PC-9 (cell line): Measurements from ENCODE around the gene SYNJ2. TPM values are rescaled to one million over a fixed set of nuclear protein-coding genes. Genes with fewer than 3 reads are reported as not detected.

Source experiments
- BruUV-seq: library from RNA; stranded (reverse); fragments of 400-500 nt; replicated peaks from 2 replicates; lab custom pipeline; 2021; lab: Mats Ljungman, UMichigan
- CTCF ChIA-PET: fragments of 300-600 bp; sonication (Branson Sonifier 250); formaldehyde crosslinking; loops from one replicate; lab custom pipeline; 2022; ENCODE audit warnings: antibody characterized with exemption; lab: Charles Lee
- POLR2A ChIA-PET: fragments of 300-600 bp; sonication (Branson Sonifier 250); formaldehyde crosslinking; loops from one replicate; lab custom pipeline; 2022; ENCODE audit warnings: antibody characterized with exemption; ENCODE audit not compliant: unreplicated experiment; lab: Charles Lee
- DNase-seq, 2 experiments: peaks; one replicate each; pipeline versions ENCODE4 v3.0.0 to v3.0.0-alpha.2; 2015 to 2022; ENCODE audit warnings: mixed read lengths in 1 of 2
- H2AFZ ChIP-seq: fragments of 200-600 bp; sonication (generic); 2 replicates; pipeline ENCODE4 v1.8.1; 2017; ENCODE audit warnings: antibody characterized with exemption
- H3F3A ChIP-seq: fragments of 200-600 bp; sonication (generic); 2 replicates; pipeline ENCODE4 v1.8.1; 2017; ENCODE audit warnings: antibody characterized with exemption, mild to moderate bottlenecking, low read depth; ENCODE audit not compliant: insufficient read depth
- H3K27ac ChIP-seq: fragments of 200-600 bp; sonication (generic); 2 replicates; pipeline ENCODE4 v1.6.1; 2016; ENCODE audit warnings: mixed run types
- H3K27me3 ChIP-seq: fragments of 200-600 bp; sonication (generic); 2 replicates; pipeline ENCODE4 v1.6.1; 2016; ENCODE audit warnings: low read depth, mixed run types; ENCODE audit not compliant: insufficient read depth
- H3K36me3 ChIP-seq: fragments of 200-600 bp; sonication (generic); 2 replicates; pipeline ENCODE4 v1.6.1; 2016; ENCODE audit warnings: low read depth, mixed run types
- H3K4me1 ChIP-seq: fragments of 200-600 bp; sonication (generic); replicated peaks from 2 replicates; pipeline ENCODE4 v1.6.1; 2016; ENCODE audit warnings: mixed run types; ENCODE audit not compliant: insufficient read depth
- H3K4me2 ChIP-seq: fragments of 200-600 bp; sonication (generic); 2 replicates; pipeline ENCODE4 v1.6.1; 2017; ENCODE audit warnings: mixed run types
- H3K4me3 ChIP-seq: fragments of 200-600 bp; sonication (generic); 2 replicates; pipeline ENCODE4 v1.6.1; 2016; ENCODE audit warnings: mixed run types
- H3K79me2 ChIP-seq: fragments of 200-600 bp; sonication (generic); 2 replicates; pipeline ENCODE4 v1.6.1; 2017; ENCODE audit warnings: low read depth, mixed run types
- H3K9me2 ChIP-seq: fragments of 200-600 bp; sonication (generic); 2 replicates; pipeline ENCODE4 v1.8.1; 2017; ENCODE audit warnings: mild to moderate bottlenecking; ENCODE audit not compliant: insufficient read depth
- H3K9me3 ChIP-seq: fragments of 200-600 bp; sonication (generic); 2 replicates; pipeline ENCODE4 v1.8.1; 2016; ENCODE audit warnings: low read depth; ENCODE audit not compliant: insufficient read depth
- H4K20me1 ChIP-seq: fragments of 200-600 bp; sonication (generic); 2 replicates; pipeline ENCODE4 v1.8.1; 2017; ENCODE audit not compliant: insufficient read depth
- CTCF ChIP-seq: fragments of 200-600 bp; sonication (generic); conservative IDR thresholded peaks from 2 replicates; pipeline ENCODE4 v1.6.1; 2017; ENCODE audit warnings: mixed run types, antibody characterized with exemption, mild to moderate bottlenecking, moderate library complexity
- EZH2 ChIP-seq: fragments of 200-600 bp; sonication (generic); IDR thresholded peaks from 2 replicates; pipeline ENCODE4 v1.8.0; 2017; ENCODE audit warnings: antibody characterized with exemption, low read depth
- intact Hi-C: fragments of 100-400 bp; cut with micrococcal nuclease; formaldehyde crosslinking; loops from one replicate; pipeline ENCODE4 v1.10.0; 2022; ENCODE audit not compliant: unreplicated experiment
- total RNA-seq: library from RNA; stranded (reverse); gene quantifications from 2 replicates; pipeline ENCODE4 v1.2.3, GENCODE V29; 2021

SYNJ2 gene
- total RNA-seq, 1 experiment from 2014 or later: 30.3 TPM

GRCh38 chr6:157959451-157960227, 22.0 kb upstream of the SYNJ2 start:
- H3K9me2 ChIP-seq: no peaks in the 10 kb centered on the region
- H3K4me2 ChIP-seq: no peak overlapping the region
- H3K36me3 ChIP-seq: no peaks in the 10 kb centered on the region
- CTCF ChIA-PET: no interaction called here
- BruUV-seq: no TSS peak
- no peak for DNase-seq
- no peak for TF ChIP-seq EZH2
- TF ChIP-seq CTCF: no peak
- POLR2A ChIA-PET: interaction anchor here (0.6 kb wide), 1 partner anchor 362 kb away, joined by 3 read pairs; no protein-coding TSS in a partner anchor
- no peaks in the 10 kb centered on the region for H3K79me2 ChIP-seq
- no peak overlapping the region for H3K27ac ChIP-seq
- no peaks in the 10 kb centered on the region for H3F3A ChIP-seq
- H3K4me1 ChIP-seq: no peaks in the 10 kb centered on the region
- H2AFZ ChIP-seq: no peak overlapping the region
- H3K4me3 ChIP-seq: no peak overlapping the region
- H3K9me3 ChIP-seq: peaks cover 17% of the 10 kb centered on the region; the same call in 1 of the 2 replicates
- intact Hi-C loops: no loop called here
- H4K20me1 ChIP-seq: no peaks in the 10 kb centered on the region
- H3K27me3 ChIP-seq: no peaks in the 10 kb centered on the region

- ChIA-PET POLR2A (no interaction called here), CTCF (no interaction called here)
- no peaks in the 10 kb centered on the region for H3K9me2 ChIP-seq
- TF ChIP-seq EZH2 (no peak), CTCF (no peak)
- no peaks in the 10 kb centered on the region for H3K36me3 ChIP-seq
- H3K9me3 ChIP-seq: peaks cover 17% of the 10 kb centered on the region; the same call in 1 of the 2 replicates
- no peaks in the 10 kb centered on the region for H3F3A ChIP-seq
- no peak for DNase-seq
- no peak overlapping the region for H3K4me2 ChIP-seq
- no TSS peak for BruUV-seq
- no peaks in the 10 kb centered on the region for H4K20me1 ChIP-seq
- intact Hi-C loops: no loop called here
- no peaks in the 10 kb centered on the region for H3K79me2 ChIP-seq
- no peak overlapping the region for H3K4me3 ChIP-seq
- H2AFZ ChIP-seq: no peak overlapping the region
- no peaks in the 10 kb centered on the region for H3K4me1 ChIP-seq
- no peak overlapping the region for H3K27ac ChIP-seq
- H3K27me3 ChIP-seq: no peaks in the 10 kb centered on the region
Observed at GRCh38 chr6:157961153-157961831, 20.4 kb upstream of the SYNJ2 start.

- Histone ChIP-seq H3K27ac (no peak overlapping the region), H2AFZ (no peak overlapping the region), H3K4me2 (no peak overlapping the region), H3K9me2 (no peaks in the 10 kb centered on the region), H4K20me1 (no peaks in the 10 kb centered on the region), H3F3A (no peaks in the 10 kb centered on the region), H3K27me3 (no peaks in the 10 kb centered on the region), H3K79me2 (no peaks in the 10 kb centered on the region), H3K4me1 (no peaks in the 10 kb centered on the region), H3K9me3 (peaks cover 17% of the 10 kb centered on the region; the same call in 1 of the 2 replicates), H3K36me3 (no peaks in the 10 kb centered on the region), H3K4me3 (no peak overlapping the region)
- CTCF ChIA-PET: no interaction called here
- TF ChIP-seq EZH2 (no peak), CTCF (no peak)
- no TSS peak for BruUV-seq
- POLR2A ChIA-PET: no interaction called here
- intact Hi-C loops: no loop called here
- DNase-seq: no peak
Observed at GRCh38 chr6:157961832-157962575, 19.7 kb upstream of the SYNJ2 start.
